SU-DHL-6 (cell line): ENCODE results near the gene TP53TG5.

Experiments
- H2AFZ ChIP-seq: fragments of 200-600 bp; sonication (generic); 2 replicates; pipeline ENCODE4 v1.6.1; 2014; ENCODE audit warnings: low read depth, mild to moderate bottlenecking, moderate library complexity, mixed read lengths, antibody characterized with exemption, low read length; ENCODE audit not compliant: severe bottlenecking
- H3F3A ChIP-seq: fragments of 200-600 bp; shearing (Covaris generic); 2 replicates; pipeline ENCODE4 v1.6.0; 2016; ENCODE audit warnings: antibody characterized with exemption, mild to moderate bottlenecking; ENCODE audit not compliant: insufficient read depth
- H3K27ac ChIP-seq: fragments of 200-600 bp; sonication (generic); 2 replicates; pipeline ENCODE4 v1.5.1; 2016; ENCODE audit warnings: low read depth, mild to moderate bottlenecking, low read length, moderate library complexity, mixed read lengths
- H3K27me3 ChIP-seq: fragments of 200-600 bp; sonication (generic), shearing (Covaris generic); 2 replicates; pipeline ENCODE4 v1.6.0; 2014; ENCODE audit warnings: mild to moderate bottlenecking, low read length
- H3K36me3 ChIP-seq: fragments of 200-600 bp; sonication (generic); 2 replicates; pipeline ENCODE4 v1.6.1; 2014; ENCODE audit warnings: mild to moderate bottlenecking, low read length, mixed read lengths
- H3K4me2 ChIP-seq: fragments of 300-600, 200-600 bp; shearing (Covaris generic), sonication (generic); 2 replicates; pipeline ENCODE4 v1.6.0; 2014; ENCODE audit warnings: low read length, low read depth, mild to moderate bottlenecking; ENCODE audit not compliant: poor library complexity, severe bottlenecking
- H3K4me3 ChIP-seq: fragments of 200-600 bp; sonication (generic); 2 replicates; pipeline ENCODE4 v1.5.1; 2014; ENCODE audit warnings: antibody characterized with exemption, low read length, mild to moderate bottlenecking, mixed read lengths; ENCODE audit not compliant: insufficient read depth, poor library complexity, severe bottlenecking
- H3K79me2 ChIP-seq: fragments of 200-600 bp; sonication (generic); 2 replicates; pipeline ENCODE4 v1.6.1; 2014; ENCODE audit warnings: mild to moderate bottlenecking, low read length, moderate library complexity; ENCODE audit not compliant: insufficient read depth
- H3K9ac ChIP-seq: fragments of 200-600 bp; sonication (generic); 2 replicates; pipeline ENCODE4 v1.7.0; 2014; ENCODE audit warnings: mild to moderate bottlenecking, low read length
- H3K9me2 ChIP-seq: fragments of 200-600 bp; sonication (generic); replicated peaks from 2 replicates; pipeline ENCODE4 v1.6.1; 2014; ENCODE audit warnings: low read length; ENCODE audit not compliant: insufficient read depth
- H3K9me3 ChIP-seq: fragments of 200-600 bp; sonication (generic); 2 replicates; pipeline ENCODE4 v1.6.1; 2014; ENCODE audit warnings: low read length, mixed read lengths; ENCODE audit not compliant: insufficient read depth
- H4K20me1 ChIP-seq: fragments of 200-600 bp; sonication (generic); 2 replicates; pipeline ENCODE4 v1.6.1; 2014; ENCODE audit warnings: low read depth, mild to moderate bottlenecking, antibody characterized with exemption, low read length, moderate library complexity, mixed read lengths
- CTCF ChIP-seq: fragments of 200-600 bp; sonication (generic); IDR thresholded peaks from one replicate; pipeline ENCODE4 v1.5.1; 2017; ENCODE audit warnings: antibody characterized with exemption, mild to moderate bottlenecking, low read length, moderate library complexity; ENCODE audit not compliant: insufficient read depth, poor library complexity, severe bottlenecking
- EZH2phosphoT487 ChIP-seq: fragments of 200-600 bp; sonication (generic), shearing (Covaris generic); conservative IDR thresholded peaks from 2 replicates; pipeline ENCODE4 v1.6.1; 2018; ENCODE audit warnings: mild to moderate bottlenecking, antibody characterized with exemption, low read length, moderate library complexity, mixed read lengths

The TP53TG5 gene

GRCh38 chr20:45399018-45399417 lies 20.9 kb upstream of the TP53TG5 start:
- Histone ChIP-seq H3K9me2 (no peaks in the 10 kb centered on the region), H3K36me3 (peaks cover 4% of the 10 kb centered on the region; the same call in 1 of the 2 replicates), H3K27ac (no peak overlapping the region), H3K27me3 (no peaks in the 10 kb centered on the region), H3K4me3 (no peak overlapping the region), H3K9ac (no peak overlapping the region), H3K4me2 (no peak overlapping the region), H4K20me1 (no peaks in the 10 kb centered on the region), H3K9me3 (peaks cover 20% of the 10 kb centered on the region; the same call in 1 of the 2 replicates), H3F3A (no peaks in the 10 kb centered on the region), H3K79me2 (no peaks in the 10 kb centered on the region), H2AFZ (no peak overlapping the region)
- TF ChIP-seq CTCF (no peak), EZH2phosphoT487 (no peak)

GRCh38 chr20:45395114-45395415 lies 16.9 kb upstream of the TP53TG5 start:
- no peak overlapping the region for H3K4me2 ChIP-seq
- TF ChIP-seq EZH2phosphoT487 (no peak), CTCF (no peak)

GRCh38 chr20:45394221-45395113 lies 16.3 kb upstream of the TP53TG5 start:
- Histone ChIP-seq H3F3A (no peaks in the 10 kb centered on the region), H3K9me2 (no peaks in the 10 kb centered on the region), H3K79me2 (no peaks in the 10 kb centered on the region), H3K27me3 (no peaks in the 10 kb centered on the region), H3K4me3 (no peak overlapping the region), H2AFZ (no peak overlapping the region), H4K20me1 (no peaks in the 10 kb centered on the region), H3K9ac (no peak overlapping the region), H3K36me3 (no peaks in the 10 kb centered on the region), H3K4me2 (no peak overlapping the region), H3K9me3 (no peaks in the 10 kb centered on the region), H3K27ac (no peak overlapping the region)
- TF ChIP-seq CTCF (no peak), EZH2phosphoT487 (no peak)

More at GRCh38 chr20:45395114-45395415, 16.9 kb upstream of the TP53TG5 start:
- peaks cover 4% of the 10 kb centered on the region; the same call in 1 of the 2 replicates for H3K9me3 ChIP-seq
- no peaks in the 10 kb centered on the region for H3K79me2 ChIP-seq
- H3K27me3 ChIP-seq, result no peaks in the 10 kb centered on the region
- H3K4me3 ChIP-seq, result no peak overlapping the region
- H4K20me1 ChIP-seq, result no peaks in the 10 kb centered on the region
- H3K9me2 ChIP-seq, result no peaks in the 10 kb centered on the region
- no peaks in the 10 kb centered on the region for H3F3A ChIP-seq
- H3K9ac ChIP-seq, result no peak overlapping the region
- no peak overlapping the region for H3K27ac ChIP-seq
- H3K36me3 ChIP-seq, result peaks cover 4% of the 10 kb centered on the region; the same call in 1 of the 2 replicates
- no peak overlapping the region for H2AFZ ChIP-seq
